ENCODE results near the gene SLC7A7.
"Not testable (repeated sequence)": the region's sequence is repeated elsewhere in the genome, so short reads cannot be mapped to it uniquely, and the experiment has no call there.

SLC7A7 gene

DNA sequence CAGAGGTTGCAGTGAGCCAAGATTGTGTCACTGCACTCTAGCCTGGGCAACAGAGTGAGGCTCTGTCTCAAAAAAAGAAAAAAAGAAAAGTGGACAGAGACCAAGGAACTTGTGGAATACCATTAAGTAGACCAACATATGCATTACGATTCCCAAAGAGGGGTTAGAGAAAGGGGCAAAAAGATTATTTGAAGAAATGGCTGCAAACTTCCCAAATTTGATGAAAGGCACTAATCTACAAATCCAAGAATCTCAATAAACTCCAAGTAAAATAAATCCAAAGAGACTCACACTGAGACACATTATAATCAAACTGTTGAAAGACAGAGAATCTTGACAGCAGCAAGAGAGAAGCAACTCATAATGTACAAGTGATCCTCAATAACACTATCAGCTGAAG, 53.5 kb downstream of the SLC7A7 start:
- no peak overlapping the region for H2AK5ac ChIP-seq (ENCODE audit: low read length)
- no peak overlapping the region for H2BK5ac ChIP-seq (ENCODE audit: low read depth, low read length, poor library complexity)
- no peak overlapping the region for H3K4me2 ChIP-seq (ENCODE audit: low read length)
- no peak overlapping the region for H4K12ac ChIP-seq (ENCODE audit: low read depth, low read length)
- H3K4me3 ChIP-seq (ENCODE audit: low read depth, low read length): no peak overlapping the region
- H3K79me1 ChIP-seq (ENCODE audit: low read length): peaks cover 6% of the 10 kb centered on the region
- H2AFZ ChIP-seq (ENCODE audit: insufficient read depth, low read length, poor library complexity): no peak overlapping the region
- no peak overlapping the region for H4K8ac ChIP-seq (ENCODE audit: low read depth, low read length)
- no peak overlapping the region for H3K14ac ChIP-seq (ENCODE audit: low read length)
- no peak overlapping the region for H4K91ac ChIP-seq (ENCODE audit: low read depth, low read length)
- no peak overlapping the region for H3K9ac ChIP-seq (ENCODE audit: low read length)
- H3K36me3 ChIP-seq (ENCODE audit: control insufficient read depth in 1 of 2, insufficient read depth in 2 of 2, low read length in 2 of 2): no peaks in the 10 kb centered on the region
- H3K4ac ChIP-seq (ENCODE audit: low read depth, low read length): no peak overlapping the region
- no peak overlapping the region for H2BK120ac ChIP-seq (ENCODE audit: insufficient read depth, low read length, poor library complexity)
- no peak overlapping the region for H3K18ac ChIP-seq (ENCODE audit: low read length)
- H3K27ac ChIP-seq (ENCODE audit: low read depth, low read length): no peak overlapping the region
- WGBS (ENCODE audit: extremely low coverage, insufficient coverage, insufficient read length): no CpG with 5 or more reads among the region's 1 CpG
- H3K9me3 ChIP-seq (ENCODE audit: insufficient read depth, low read depth, low read length): no peaks in the 10 kb centered on the region
- H2BK12ac ChIP-seq (ENCODE audit: low read length): no peak overlapping the region
- H3K79me2 ChIP-seq (ENCODE audit: control insufficient read depth, insufficient read depth, low read length, poor library complexity): peaks cover 2% of the 10 kb centered on the region
- no peak for DNase-seq
- H3K4me1 ChIP-seq (ENCODE audit: control insufficient read depth in 1 of 2, insufficient read depth in 2 of 2, low read length in 2 of 2): peaks cover 1 to 2% of the 10 kb centered on the region in 2 experiments
- H3K23ac ChIP-seq (ENCODE audit: low read length): no peak overlapping the region
- no peaks in the 10 kb centered on the region for H3K27me3 ChIP-seq (ENCODE audit: insufficient read depth, low read length)

DNA sequence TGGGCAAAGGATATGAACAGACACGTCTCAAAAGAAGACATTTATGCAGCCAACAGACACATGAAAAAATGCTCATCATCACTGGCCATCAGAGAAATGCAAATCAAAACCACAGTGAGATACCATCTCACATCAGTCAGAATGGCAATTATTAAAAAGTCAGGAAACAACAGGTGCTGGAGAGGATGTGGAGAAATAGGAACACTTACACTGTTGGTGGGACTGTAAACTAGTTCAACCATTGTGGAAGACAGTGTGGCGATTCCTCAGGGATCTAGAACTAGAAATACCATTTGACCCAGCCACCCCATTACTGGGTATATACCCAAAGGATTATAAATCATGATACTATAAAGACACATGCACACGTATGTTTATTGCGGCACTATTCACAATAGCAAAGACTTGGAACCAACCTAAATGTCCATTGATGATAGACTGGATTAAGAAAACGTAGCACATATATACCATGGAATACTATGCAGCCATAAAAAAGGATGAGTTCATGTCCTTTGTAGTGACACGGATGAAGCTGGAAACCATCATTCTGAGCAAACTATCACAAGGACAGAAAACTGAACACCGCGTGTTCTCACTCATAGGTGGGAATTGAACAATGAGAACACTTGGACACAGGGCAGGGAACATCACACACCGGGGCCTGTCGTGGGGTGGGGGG, 57.1 kb downstream of the SLC7A7 start:
- H3K14ac ChIP-seq (ENCODE audit: low read length); H2BK12ac ChIP-seq (ENCODE audit: low read length); H3K27me3 ChIP-seq (ENCODE audit: insufficient read depth, low read length); H4K91ac ChIP-seq (ENCODE audit: low read depth, low read length); H4K12ac ChIP-seq (ENCODE audit: low read depth, low read length); H3K27ac ChIP-seq (ENCODE audit: low read depth, low read length); H3K36me3 ChIP-seq (ENCODE audit: control insufficient read depth in 1 of 2, insufficient read depth in 2 of 2, low read length in 2 of 2); H3K79me1 ChIP-seq (ENCODE audit: low read length); DNase-seq; H2BK120ac ChIP-seq (ENCODE audit: insufficient read depth, low read length, poor library complexity); H4K8ac ChIP-seq (ENCODE audit: low read depth, low read length); H3K4ac ChIP-seq (ENCODE audit: low read depth, low read length); H3K79me2 ChIP-seq (ENCODE audit: control insufficient read depth, insufficient read depth, low read length, poor library complexity); H2BK5ac ChIP-seq (ENCODE audit: low read depth, low read length, poor library complexity); H3K4me1 ChIP-seq (ENCODE audit: control insufficient read depth in 1 of 2, insufficient read depth in 2 of 2, low read length in 2 of 2); H3K18ac ChIP-seq (ENCODE audit: low read length); H3K23ac ChIP-seq (ENCODE audit: low read length); H2AFZ ChIP-seq (ENCODE audit: insufficient read depth, low read length, poor library complexity); H3K9me3 ChIP-seq (ENCODE audit: insufficient read depth, low read depth, low read length); H3K9ac ChIP-seq (ENCODE audit: low read length); H3K4me2 ChIP-seq (ENCODE audit: low read length); H3K4me3 ChIP-seq (ENCODE audit: low read depth, low read length); H2AK5ac ChIP-seq (ENCODE audit: low read length): not testable (repeated sequence)
- WGBS (ENCODE audit: extremely low coverage, insufficient coverage, insufficient read length): no CpG with 5 or more reads among the region's 10 CpGs

DNA sequence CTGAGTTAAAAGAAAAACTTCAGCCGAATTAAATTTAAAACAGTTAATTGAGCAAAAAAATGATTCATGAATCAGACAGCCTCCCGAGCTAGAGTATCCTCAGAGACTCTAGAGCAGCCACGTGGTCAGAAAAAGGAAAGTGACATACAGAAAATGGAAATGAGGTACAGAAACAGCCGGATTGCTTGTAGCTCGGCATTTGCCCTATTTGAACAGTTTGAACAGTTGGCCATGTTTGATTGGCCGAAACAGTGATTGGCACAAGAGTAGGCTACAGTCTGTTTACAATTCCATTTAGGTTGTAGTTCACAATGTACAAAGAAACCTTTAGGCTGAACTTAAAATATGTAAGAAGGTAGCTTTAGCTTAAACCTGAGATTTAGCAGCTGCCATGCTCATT, 61.6 kb downstream of the SLC7A7 start:
- no peak overlapping the region for H2BK12ac ChIP-seq (ENCODE audit: low read length)
- no peak overlapping the region for H3K9ac ChIP-seq (ENCODE audit: low read length)
- peaks cover 2 to 8% of the 10 kb centered on the region in 2 experiments for H3K4me1 ChIP-seq (ENCODE audit: control insufficient read depth in 1 of 2, insufficient read depth in 2 of 2, low read length in 2 of 2)
- H3K79me2 ChIP-seq (ENCODE audit: control insufficient read depth, insufficient read depth, low read length, poor library complexity): no peaks in the 10 kb centered on the region
- no peak overlapping the region for H4K12ac ChIP-seq (ENCODE audit: low read depth, low read length)
- no peak overlapping the region for H2AK5ac ChIP-seq (ENCODE audit: low read length)
- no peak overlapping the region for H3K27ac ChIP-seq (ENCODE audit: low read depth, low read length)
- H2BK5ac ChIP-seq (ENCODE audit: low read depth, low read length, poor library complexity): no peak overlapping the region
- no peaks in the 10 kb centered on the region for H3K27me3 ChIP-seq (ENCODE audit: insufficient read depth, low read length)
- H3K23ac ChIP-seq (ENCODE audit: low read length): no peak overlapping the region
- H2AFZ ChIP-seq (ENCODE audit: insufficient read depth, low read length, poor library complexity): no peak overlapping the region
- no peak overlapping the region for H2BK120ac ChIP-seq (ENCODE audit: insufficient read depth, low read length, poor library complexity)
- no peak overlapping the region for H3K18ac ChIP-seq (ENCODE audit: low read length)
- no peaks in the 10 kb centered on the region for H3K9me3 ChIP-seq (ENCODE audit: insufficient read depth, low read depth, low read length)
- no peak overlapping the region for H3K14ac ChIP-seq (ENCODE audit: low read length)
- no peak overlapping the region for H3K4ac ChIP-seq (ENCODE audit: low read depth, low read length)
- no peak overlapping the region for H3K4me2 ChIP-seq (ENCODE audit: low read length)
- no peaks in the 10 kb centered on the region for H3K36me3 ChIP-seq (ENCODE audit: control insufficient read depth in 1 of 2, insufficient read depth in 2 of 2, low read length in 2 of 2)
- DNase-seq: no peak
- no peak overlapping the region for H4K8ac ChIP-seq (ENCODE audit: low read depth, low read length)
- no peak overlapping the region for H3K4me3 ChIP-seq (ENCODE audit: low read depth, low read length)
- H3K79me1 ChIP-seq (ENCODE audit: low read length): no peaks in the 10 kb centered on the region
- no CpG with 5 or more reads among the region's 6 CpGs for WGBS (ENCODE audit: extremely low coverage, insufficient coverage, insufficient read length)
- H4K91ac ChIP-seq (ENCODE audit: low read depth, low read length): no peak overlapping the region

DNA sequence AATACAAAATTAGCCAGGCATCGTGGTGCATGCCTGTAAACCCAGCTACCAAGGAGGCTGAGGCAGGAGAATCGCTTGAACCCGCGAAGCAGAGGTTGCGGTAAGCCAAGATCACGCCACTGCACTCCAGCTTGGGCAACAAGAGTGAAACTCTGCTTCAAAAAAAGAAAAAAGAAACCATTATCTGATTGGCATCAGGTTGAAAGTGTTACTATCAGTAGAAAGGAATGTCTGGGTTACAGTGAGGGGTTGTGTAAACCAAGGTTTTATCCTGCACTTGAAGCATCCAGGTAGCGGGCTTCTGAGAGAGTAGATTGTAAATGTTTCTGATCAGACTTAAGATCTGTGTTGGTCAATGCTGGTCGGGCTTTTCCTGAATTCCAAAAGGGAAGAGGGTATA, 62.8 kb downstream of the SLC7A7 start:
- Histone ChIP-seq H3K4me2 (ENCODE audit: low read length) (no peak overlapping the region), H4K8ac (ENCODE audit: low read depth, low read length) (no peak overlapping the region), H3K4me3 (ENCODE audit: low read depth, low read length) (no peak overlapping the region), H3K9me3 (ENCODE audit: insufficient read depth, low read depth, low read length) (no peaks in the 10 kb centered on the region), H3K27me3 (ENCODE audit: insufficient read depth, low read length) (no peaks in the 10 kb centered on the region), H3K79me1 (ENCODE audit: low read length) (no peaks in the 10 kb centered on the region), H2BK12ac (ENCODE audit: low read length) (no peak overlapping the region), H3K79me2 (ENCODE audit: control insufficient read depth, insufficient read depth, low read length, poor library complexity) (no peaks in the 10 kb centered on the region), H3K4me1 (ENCODE audit: control insufficient read depth in 1 of 2, insufficient read depth in 2 of 2, low read length in 2 of 2) (peaks cover 2 to 8% of the 10 kb centered on the region in 2 experiments), H4K91ac (ENCODE audit: low read depth, low read length) (no peak overlapping the region), H2AFZ (ENCODE audit: insufficient read depth, low read length, poor library complexity) (no peak overlapping the region), H3K23ac (ENCODE audit: low read length) (no peak overlapping the region), H3K18ac (ENCODE audit: low read length) (no peak overlapping the region), H2BK5ac (ENCODE audit: low read depth, low read length, poor library complexity) (no peak overlapping the region), H3K14ac (ENCODE audit: low read length) (no peak overlapping the region), H3K9ac (ENCODE audit: low read length) (no peak overlapping the region), H2BK120ac (ENCODE audit: insufficient read depth, low read length, poor library complexity) (no peak overlapping the region), H3K27ac (ENCODE audit: low read depth, low read length) (no peak overlapping the region), H4K12ac (ENCODE audit: low read depth, low read length) (no peak overlapping the region), H3K36me3 (ENCODE audit: control insufficient read depth in 1 of 2, insufficient read depth in 2 of 2, low read length in 2 of 2) (no peaks in the 10 kb centered on the region), H2AK5ac (ENCODE audit: low read length) (no peak overlapping the region), H3K4ac (ENCODE audit: low read depth, low read length) (no peak overlapping the region)
- peak; percentile 77 to 94 for DNase-seq
- WGBS (ENCODE audit: extremely low coverage, insufficient coverage, insufficient read length): no CpG with 5 or more reads among the region's 8 CpGs

Measured in trophoblast cell (in vitro differentiated cells and primary cell).